Coronary artery (tissue), 2 donors: Measurements from ENCODE around the gene CD63.

Experiments
- DNase-seq: peaks from one replicate; pipeline ENCODE4 v3.0.0-alpha.2; 2017; ENCODE audit warnings: low spot score
- H3K27ac ChIP-seq, 2 donors: fragments of 200-600 bp; sonication (generic); one replicate each; pipeline ENCODE4 v1.5.1; 2016 to 2019
- H3K4me3 ChIP-seq: fragments of 200-600 bp; sonication (generic); 2 replicates; pipeline ENCODE4 v1.5.1; 2016; ENCODE audit warnings: mild to moderate bottlenecking, moderate library complexity
- TF ChIP-seq, protein P1 (sequence below): fragments of 200-600 bp; sonication (generic); IDR thresholded peaks from one replicate; pipeline ENCODE4 v1.5.1; 2019; ENCODE audit warnings: antibody characterized with exemption

The CD63 gene

DNA sequence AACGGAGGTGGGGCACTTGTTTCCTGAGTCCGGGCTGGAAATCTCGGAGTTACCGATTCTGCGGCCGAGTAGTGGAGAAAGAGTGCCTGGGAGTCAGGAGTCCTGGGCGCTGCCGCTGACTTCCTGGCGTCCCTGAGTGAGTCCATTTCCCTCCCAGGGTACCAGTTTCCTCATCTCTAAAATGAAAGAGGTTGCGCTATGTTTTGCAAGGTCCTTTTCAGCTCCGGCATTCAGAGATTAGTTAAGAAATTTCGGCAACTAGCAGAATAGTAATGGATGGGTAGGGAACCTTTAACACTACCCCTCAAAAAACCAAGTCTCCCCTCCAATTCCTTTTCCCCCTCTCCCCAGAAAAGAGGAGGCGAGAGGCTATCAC, 12.2 kb downstream of the CD63 start:
- DNase-seq: no peak
- peak overlapping the region; percentile 73 to 96 for H3K27ac ChIP-seq
- H3K4me3 ChIP-seq: peak overlapping the region; percentile 83
- TF ChIP-seq, protein P1, sequence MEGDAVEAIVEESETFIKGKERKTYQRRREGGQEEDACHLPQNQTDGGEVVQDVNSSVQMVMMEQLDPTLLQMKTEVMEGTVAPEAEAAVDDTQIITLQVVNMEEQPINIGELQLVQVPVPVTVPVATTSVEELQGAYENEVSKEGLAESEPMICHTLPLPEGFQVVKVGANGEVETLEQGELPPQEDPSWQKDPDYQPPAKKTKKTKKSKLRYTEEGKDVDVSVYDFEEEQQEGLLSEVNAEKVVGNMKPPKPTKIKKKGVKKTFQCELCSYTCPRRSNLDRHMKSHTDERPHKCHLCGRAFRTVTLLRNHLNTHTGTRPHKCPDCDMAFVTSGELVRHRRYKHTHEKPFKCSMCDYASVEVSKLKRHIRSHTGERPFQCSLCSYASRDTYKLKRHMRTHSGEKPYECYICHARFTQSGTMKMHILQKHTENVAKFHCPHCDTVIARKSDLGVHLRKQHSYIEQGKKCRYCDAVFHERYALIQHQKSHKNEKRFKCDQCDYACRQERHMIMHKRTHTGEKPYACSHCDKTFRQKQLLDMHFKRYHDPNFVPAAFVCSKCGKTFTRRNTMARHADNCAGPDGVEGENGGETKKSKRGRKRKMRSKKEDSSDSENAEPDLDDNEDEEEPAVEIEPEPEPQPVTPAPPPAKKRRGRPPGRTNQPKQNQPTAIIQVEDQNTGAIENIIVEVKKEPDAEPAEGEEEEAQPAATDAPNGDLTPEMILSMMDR: no peak

DNA sequence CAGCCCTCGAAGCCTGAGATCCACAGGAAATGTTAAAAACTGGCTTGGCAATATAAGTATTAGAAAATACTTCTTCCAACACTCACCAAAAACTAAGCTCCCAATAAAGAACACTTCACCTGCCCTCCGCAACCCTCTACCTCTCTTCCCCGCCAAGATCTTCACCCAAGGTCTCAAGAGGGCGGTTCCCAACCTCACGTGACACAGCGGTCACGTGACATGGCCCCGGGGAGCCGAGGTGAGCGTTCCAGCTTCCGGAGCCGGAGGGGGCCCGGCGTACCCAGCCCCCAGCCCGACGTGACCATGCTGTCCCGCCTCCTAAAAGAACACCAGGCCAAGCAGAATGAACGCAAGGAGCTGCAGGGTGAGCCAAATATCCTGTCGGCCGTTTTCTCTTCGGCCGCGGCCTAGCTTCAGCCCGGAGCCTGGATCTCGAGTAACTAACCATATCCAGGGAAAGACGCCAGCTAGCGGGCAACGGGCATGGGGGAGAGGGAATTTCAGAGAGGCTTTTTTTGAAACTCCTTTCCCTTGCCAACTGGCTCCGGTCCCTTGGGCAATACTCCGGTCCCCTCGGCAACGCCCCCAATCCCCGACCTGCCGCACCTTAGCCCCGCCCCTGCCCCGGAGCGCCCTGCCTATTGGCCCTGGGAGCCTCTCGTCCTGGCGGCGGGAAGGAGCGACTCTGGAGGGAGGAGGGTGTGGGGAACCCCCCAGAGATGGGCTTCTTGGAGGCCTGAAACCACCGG, 12.8 kb downstream of the CD63 start, which contains the start of gene BLOC1S1:
BLOC1S1 (plus strand) TSS at position 214 of the 749 bp plus-strand sequence; CDS start at position 220, 6 bp downstream.
- peak; percentile 95 for DNase-seq
- H3K27ac ChIP-seq: peak within 1 kb of the TSS; percentile 73 to 96
- TF ChIP-seq, protein P1: no peak
- H3K4me3 ChIP-seq: peak within 1 kb of the TSS; percentile 83

DNA sequence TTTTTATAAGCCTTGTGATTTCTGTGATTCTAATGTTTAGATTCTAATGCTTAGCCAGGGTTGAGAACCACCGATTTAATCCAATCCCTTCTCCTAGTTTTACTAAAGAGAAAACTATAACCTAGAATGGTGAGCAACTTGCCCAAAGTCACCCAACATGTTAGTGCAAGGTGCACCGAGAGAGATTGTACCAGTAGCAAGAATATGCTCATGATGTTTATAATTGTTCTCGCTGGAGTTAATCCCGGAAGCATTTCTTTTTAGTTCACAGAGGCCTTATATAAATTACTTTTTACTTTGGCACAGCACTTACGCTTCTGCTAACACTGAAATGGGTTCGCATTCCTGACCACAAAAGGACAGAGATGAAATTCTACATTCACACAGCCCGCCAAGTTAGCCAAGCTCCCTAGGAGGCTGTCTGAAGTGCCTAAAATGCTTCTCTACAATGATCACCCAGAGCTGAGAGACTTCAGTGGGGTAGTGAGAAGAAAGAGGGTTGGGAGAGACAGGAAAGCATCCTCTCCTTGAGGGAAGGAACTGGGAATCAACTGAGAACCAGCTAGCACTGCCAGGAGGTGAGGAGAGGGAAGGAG, 13.5 kb downstream of the CD63 start:
- TF ChIP-seq, protein P1: no peak

DNA sequence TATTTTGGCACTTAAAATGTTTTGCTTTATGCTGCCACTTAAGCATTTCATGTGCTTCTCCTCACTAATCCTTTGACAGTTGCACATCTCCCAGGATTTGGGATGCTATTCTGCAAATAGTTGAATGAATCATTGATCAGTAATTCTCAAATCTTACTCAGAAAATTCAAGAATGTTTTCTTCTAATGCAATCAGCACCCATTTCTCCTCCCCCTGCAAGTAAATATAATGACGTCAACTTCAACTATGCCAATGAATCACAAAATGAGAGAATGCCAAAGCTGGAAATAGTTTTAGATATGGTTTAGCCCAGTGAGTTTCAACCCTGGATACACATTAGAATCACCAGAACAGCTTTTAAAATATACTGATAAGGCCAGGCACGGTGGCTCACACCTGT, 15.1 kb downstream of the CD63 start:
- peak overlapping the region; percentile 76 to 92 for H3K27ac ChIP-seq
- TF ChIP-seq, protein P1: no peak
- no peak overlapping the region for H3K4me3 ChIP-seq
- no peak for DNase-seq

More for the DNA sequence above, 13.5 kb downstream of the CD63 start:
- peak overlapping the region; percentile 83 for H3K4me3 ChIP-seq
- no peak for DNase-seq
- H3K27ac ChIP-seq: peak overlapping the region; percentile 73 to 96

DNA sequence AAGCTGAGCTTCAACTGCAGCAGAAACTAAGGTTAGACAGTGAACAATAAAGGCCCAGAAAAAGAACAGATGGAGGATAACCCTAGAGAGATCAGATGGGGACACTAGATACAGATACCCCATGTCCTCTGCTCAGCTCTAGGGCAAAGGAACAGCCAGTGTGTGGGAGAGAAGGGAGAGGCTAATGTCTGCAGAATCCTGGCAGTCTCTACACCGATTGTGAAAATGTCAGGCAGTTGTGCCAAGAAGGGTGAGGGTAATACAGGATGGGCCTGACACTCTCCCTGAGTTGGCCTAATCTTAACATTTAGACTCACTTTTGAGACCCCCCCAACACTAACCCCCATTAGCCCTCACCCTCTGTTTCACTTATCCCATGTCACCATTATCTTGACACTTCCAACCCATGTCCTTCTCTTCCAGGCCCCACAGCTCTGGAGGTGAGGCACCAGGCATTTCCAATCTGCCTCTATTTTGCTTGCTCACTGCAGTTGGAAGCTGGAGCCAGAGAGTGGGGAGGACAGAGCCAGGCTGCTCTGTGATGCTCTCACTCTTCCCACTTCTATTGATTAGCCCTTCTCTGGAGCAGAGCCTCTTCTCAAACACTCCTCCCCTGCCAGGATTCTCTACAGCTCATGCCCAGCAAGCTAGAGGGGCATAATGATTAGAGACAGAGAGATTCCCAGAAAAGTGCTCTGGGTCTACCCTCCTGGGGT, 16.0 kb downstream of the CD63 start:
- DNase-seq: no peak
- peak overlapping the region; percentile 52 for H3K4me3 ChIP-seq

DNA sequence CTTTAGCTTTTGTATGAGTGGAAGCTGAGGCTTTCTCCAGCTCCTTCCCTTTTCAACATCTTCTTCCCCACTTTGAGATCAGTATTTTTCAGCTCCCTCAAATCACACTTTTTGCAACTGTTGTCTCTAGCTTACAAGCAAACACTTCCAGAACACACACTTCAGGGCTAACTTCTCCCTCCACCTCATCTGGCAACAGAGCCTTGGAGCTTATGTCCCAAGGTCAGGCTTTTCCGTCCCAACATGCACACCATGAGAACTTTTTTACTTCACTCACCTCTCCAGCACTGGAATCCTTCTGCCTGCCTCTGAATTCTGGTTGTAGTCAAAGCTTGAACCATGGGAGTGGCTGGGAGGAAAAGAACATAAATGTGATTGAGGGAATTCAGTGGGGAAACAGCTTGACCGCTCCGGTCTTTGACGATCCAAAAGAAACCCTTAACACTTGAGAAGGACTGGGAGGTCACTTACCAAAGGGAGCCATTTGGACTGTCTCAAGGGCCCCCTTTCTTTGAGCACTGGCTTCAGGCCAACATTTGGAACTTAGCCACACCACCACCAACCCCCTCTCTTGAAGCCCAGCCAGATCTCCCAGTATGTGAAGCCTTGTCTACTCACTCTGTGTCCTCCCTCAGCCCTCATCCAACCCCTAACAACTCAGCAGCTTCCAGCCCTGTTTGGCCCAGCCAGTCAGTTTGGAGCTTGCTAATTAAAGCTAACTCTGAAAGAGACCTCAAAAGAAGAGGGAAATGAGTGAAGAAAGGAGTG, 16.8 kb downstream of the CD63 start:
- no peak for DNase-seq
- Histone ChIP-seq H3K4me3 (peak overlapping the region; percentile 52), H3K27ac (peak overlapping the region; percentile 76 to 92)
- TF ChIP-seq, protein P1: no peak

More for the DNA sequence above, 16.0 kb downstream of the CD63 start:
- TF ChIP-seq, protein P1: no peak
- H3K27ac ChIP-seq: peak overlapping the region; percentile 76 to 92
